ENCODE results near the gene ZBTB7C.

Gene ZBTB7C

GRCh38 chr18:48404716-48405507 lies 4.3 kb downstream of the ZBTB7C start:
- peaks cover 6% of the 10 kb centered on the region for H3K4me1 Mint-ChIP-seq

GRCh38 chr18:48402953-48403352 lies 6.2 kb downstream of the ZBTB7C start:
- no peak overlapping the region for H3K27ac Mint-ChIP-seq
- ATAC-seq = no peak
- no peak overlapping the region for H3K4me3 Mint-ChIP-seq
- H3K9me3 Mint-ChIP-seq = no peaks in the 10 kb centered on the region
- no peaks in the 10 kb centered on the region for H3K36me3 Mint-ChIP-seq
- no peak for DNase-seq (ENCODE audit: low spot score in 2 of 2)
- H3K4me1 Mint-ChIP-seq = peaks cover 2% of the 10 kb centered on the region

More at GRCh38 chr18:48404716-48405507, 4.3 kb downstream of the ZBTB7C start:
- Mint-ChIP-seq H3K4me3 (no peak overlapping the region), H3K9me3 (no peaks in the 10 kb centered on the region), H3K36me3 (no peaks in the 10 kb centered on the region), H3K27ac (no peak overlapping the region)
- DNase-seq (ENCODE audit: low spot score in 2 of 2) (no peak), ATAC-seq (peak; percentile 46)

- DNase-seq (ENCODE audit: low spot score in 2 of 2) (no peak), ATAC-seq (no peak)
- no peak overlapping the region for H3K4me3 Mint-ChIP-seq
- no peaks in the 10 kb centered on the region for H3K36me3 Mint-ChIP-seq
- no peaks in the 10 kb centered on the region for H3K4me1 Mint-ChIP-seq
- no peaks in the 10 kb centered on the region for H3K9me3 Mint-ChIP-seq
- H3K27ac Mint-ChIP-seq = no peak overlapping the region
Measured at GRCh38 chr18:48399303-48400075, 9.7 kb downstream of the ZBTB7C start.

GRCh38 chr18:48398074-48398473 lies 11.1 kb downstream of the ZBTB7C start:
- Mint-ChIP-seq H3K9me3 (no peaks in the 10 kb centered on the region), H3K36me3 (no peaks in the 10 kb centered on the region), H3K4me1 (no peaks in the 10 kb centered on the region), H3K27ac (no peak overlapping the region), H3K4me3 (no peak overlapping the region)
- DNase-seq (ENCODE audit: low spot score in 2 of 2) (no peak), ATAC-seq (no peak)

- Mint-ChIP-seq H3K4me3 (no peak overlapping the region), H3K27ac (no peak overlapping the region), H3K4me1 (no peaks in the 10 kb centered on the region), H3K36me3 (no peaks in the 10 kb centered on the region), H3K9me3 (no peaks in the 10 kb centered on the region)
- ATAC-seq (no peak), DNase-seq (ENCODE audit: low spot score in 2 of 2) (no peak)
Measured at GRCh38 chr18:48397021-48397420, 12.2 kb downstream of the ZBTB7C start.

GRCh38 chr18:48396561-48396960 lies 12.6 kb downstream of the ZBTB7C start:
- ATAC-seq = no peak
- H3K9me3 Mint-ChIP-seq = no peaks in the 10 kb centered on the region
- H3K4me3 Mint-ChIP-seq = no peak overlapping the region
- DNase-seq (ENCODE audit: low spot score in 2 of 2) = no peak
- no peaks in the 10 kb centered on the region for H3K4me1 Mint-ChIP-seq
- no peak overlapping the region for H3K27ac Mint-ChIP-seq
- H3K36me3 Mint-ChIP-seq = no peaks in the 10 kb centered on the region

GRCh38 chr18:48395646-48396045 lies 13.5 kb downstream of the ZBTB7C start:
- no peaks in the 10 kb centered on the region for H3K9me3 Mint-ChIP-seq
- no peak overlapping the region for H3K27ac Mint-ChIP-seq
- no peaks in the 10 kb centered on the region for H3K36me3 Mint-ChIP-seq
- no peak for DNase-seq (ENCODE audit: low spot score in 2 of 2)
- no peaks in the 10 kb centered on the region for H3K4me1 Mint-ChIP-seq
- no peak overlapping the region for H3K4me3 Mint-ChIP-seq
- no peak for ATAC-seq

GRCh38 chr18:48394176-48394575 lies 15.0 kb downstream of the ZBTB7C start:
- DNase-seq (ENCODE audit: low spot score in 2 of 2) (no peak), ATAC-seq (no peak)
- Mint-ChIP-seq H3K9me3 (no peaks in the 10 kb centered on the region), H3K4me3 (no peak overlapping the region), H3K36me3 (no peaks in the 10 kb centered on the region), H3K4me1 (no peaks in the 10 kb centered on the region), H3K27ac (no peak overlapping the region)

- Mint-ChIP-seq H3K36me3 (no peaks in the 10 kb centered on the region), H3K4me1 (no peaks in the 10 kb centered on the region), H3K27ac (no peak overlapping the region), H3K9me3 (no peaks in the 10 kb centered on the region), H3K4me3 (no peak overlapping the region)
- no peak for ATAC-seq
- no peak for DNase-seq (ENCODE audit: low spot score in 2 of 2)
Measured at GRCh38 chr18:48393776-48394175, 15.4 kb downstream of the ZBTB7C start.

GRCh38 chr18:48393170-48393569 lies 16.0 kb downstream of the ZBTB7C start:
- H3K9me3 Mint-ChIP-seq = no peaks in the 10 kb centered on the region
- no peak overlapping the region for H3K27ac Mint-ChIP-seq
- no peak for DNase-seq (ENCODE audit: low spot score in 2 of 2)
- no peak for ATAC-seq
- no peaks in the 10 kb centered on the region for H3K4me1 Mint-ChIP-seq
- H3K36me3 Mint-ChIP-seq = no peaks in the 10 kb centered on the region
- H3K4me3 Mint-ChIP-seq = no peak overlapping the region

GRCh38 chr18:48392268-48392667 lies 16.9 kb downstream of the ZBTB7C start:
- H3K9me3 Mint-ChIP-seq = no peaks in the 10 kb centered on the region
- ATAC-seq (no peak), DNase-seq (ENCODE audit: low spot score in 2 of 2) (no peak)
- H3K4me3 Mint-ChIP-seq = no peak overlapping the region
- H3K4me1 Mint-ChIP-seq = no peaks in the 10 kb centered on the region
- H3K36me3 Mint-ChIP-seq = no peaks in the 10 kb centered on the region
- H3K27ac Mint-ChIP-seq = no peak overlapping the region

GRCh38 chr18:48391868-48392267 lies 17.3 kb downstream of the ZBTB7C start:
- no peak overlapping the region for H3K27ac Mint-ChIP-seq

GRCh38 chr18:48390641-48391040 lies 18.5 kb downstream of the ZBTB7C start:
- ATAC-seq (no peak), DNase-seq (ENCODE audit: low spot score in 2 of 2) (no peak)
- Mint-ChIP-seq H3K9me3 (no peaks in the 10 kb centered on the region), H3K36me3 (no peaks in the 10 kb centered on the region), H3K27ac (no peak overlapping the region), H3K4me1 (no peaks in the 10 kb centered on the region), H3K4me3 (no peak overlapping the region)

More at GRCh38 chr18:48391868-48392267, 17.3 kb downstream of the ZBTB7C start:
- Mint-ChIP-seq H3K4me3 (no peak overlapping the region), H3K36me3 (no peaks in the 10 kb centered on the region), H3K4me1 (no peaks in the 10 kb centered on the region), H3K9me3 (no peaks in the 10 kb centered on the region)
- DNase-seq (ENCODE audit: low spot score in 2 of 2) (no peak), ATAC-seq (no peak)

- Mint-ChIP-seq H3K4me1 (no peaks in the 10 kb centered on the region), H3K36me3 (no peaks in the 10 kb centered on the region), H3K9me3 (no peaks in the 10 kb centered on the region), H3K4me3 (no peak overlapping the region), H3K27ac (no peak overlapping the region)
- no peak for DNase-seq (ENCODE audit: low spot score in 2 of 2)
- ATAC-seq = no peak
Measured at GRCh38 chr18:48388478-48388877, 20.7 kb downstream of the ZBTB7C start.

- Mint-ChIP-seq H3K4me3 (no peak overlapping the region), H3K4me1 (no peaks in the 10 kb centered on the region), H3K27ac (no peak overlapping the region), H3K36me3 (no peaks in the 10 kb centered on the region), H3K9me3 (no peaks in the 10 kb centered on the region)
- ATAC-seq (no peak), DNase-seq (ENCODE audit: low spot score in 2 of 2) (no peak)
Measured at GRCh38 chr18:48387300-48387699, 21.9 kb downstream of the ZBTB7C start.

- DNase-seq (ENCODE audit: low spot score in 2 of 2) = no peak
- no peak overlapping the region for H3K4me3 Mint-ChIP-seq
- no peak overlapping the region for H3K27ac Mint-ChIP-seq
- no peaks in the 10 kb centered on the region for H3K36me3 Mint-ChIP-seq
- no peaks in the 10 kb centered on the region for H3K9me3 Mint-ChIP-seq
- ATAC-seq = peak; percentile 16
- no peaks in the 10 kb centered on the region for H3K4me1 Mint-ChIP-seq
Measured at GRCh38 chr18:48385596-48385995, 23.6 kb downstream of the ZBTB7C start.

Data from stimulated activated effector memory CD8-positive, alpha-beta T cell treated with anti-CD3 and anti-CD28 coated beads, Interleukin-12 subunit alpha, Interleukin-12 subunit beta, amount 100 ng/mL, for 72 hours (primary cell).